ENCODE measurements around the gene SPTBN4.
A peak's percentile ranks its signal among the peaks of the same experiment; 100 is the strongest.

SPTBN4 gene

GRCh38 chr19:40607311-40608239, 140.8 kb downstream of the SPTBN4 start:
- no peak for DNase-seq

GRCh38 chr19:40608240-40608621, 141.4 kb downstream of the SPTBN4 start:
- no peak for DNase-seq

DNA sequence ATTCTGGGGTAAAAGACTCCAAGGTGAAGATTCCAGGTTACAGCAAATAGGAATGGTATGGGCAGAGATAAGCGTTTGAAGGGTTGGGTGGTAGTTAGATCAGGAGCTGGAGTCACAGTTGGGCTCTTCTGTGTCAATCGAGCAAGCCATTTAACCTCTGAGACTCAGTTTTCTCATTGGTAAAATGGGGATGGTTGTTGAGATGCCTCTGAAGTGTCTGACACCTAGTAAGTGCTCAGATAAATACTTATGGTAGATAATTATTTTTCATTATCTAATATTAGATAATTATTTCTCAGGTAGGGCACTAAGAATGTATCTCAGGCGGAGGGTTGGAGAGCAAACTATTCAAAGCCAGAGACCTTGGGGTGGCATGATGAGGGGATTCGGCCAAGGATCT, 142.2 kb downstream of the SPTBN4 start:
- no peak for DNase-seq

GRCh38 chr19:40609561-40610395, 143.0 kb downstream of the SPTBN4 start:
- DNase-seq, result peak; percentile 98

- peak; percentile 78 for DNase-seq
Measured at GRCh38 chr19:40610396-40611064, 143.7 kb downstream of the SPTBN4 start.

DNA sequence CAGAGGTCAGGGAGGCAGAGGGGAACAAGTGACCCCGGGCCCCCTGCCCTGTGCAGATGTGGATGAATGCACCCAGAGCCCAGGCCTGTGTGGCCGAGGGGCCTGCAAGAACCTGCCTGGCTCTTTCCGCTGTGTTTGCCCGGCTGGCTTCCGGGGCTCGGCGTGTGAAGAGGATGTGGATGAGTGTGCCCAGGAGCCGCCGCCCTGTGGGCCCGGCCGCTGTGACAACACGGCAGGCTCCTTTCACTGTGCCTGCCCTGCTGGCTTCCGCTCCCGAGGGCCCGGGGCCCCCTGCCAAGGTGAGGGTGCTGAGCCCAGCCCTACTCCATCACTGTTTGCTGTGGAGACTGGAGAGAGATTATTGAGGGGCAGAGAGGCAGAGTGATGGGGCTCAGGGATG, 144.3 kb downstream of the SPTBN4 start:
- DNase-seq, result no peak

DNA sequence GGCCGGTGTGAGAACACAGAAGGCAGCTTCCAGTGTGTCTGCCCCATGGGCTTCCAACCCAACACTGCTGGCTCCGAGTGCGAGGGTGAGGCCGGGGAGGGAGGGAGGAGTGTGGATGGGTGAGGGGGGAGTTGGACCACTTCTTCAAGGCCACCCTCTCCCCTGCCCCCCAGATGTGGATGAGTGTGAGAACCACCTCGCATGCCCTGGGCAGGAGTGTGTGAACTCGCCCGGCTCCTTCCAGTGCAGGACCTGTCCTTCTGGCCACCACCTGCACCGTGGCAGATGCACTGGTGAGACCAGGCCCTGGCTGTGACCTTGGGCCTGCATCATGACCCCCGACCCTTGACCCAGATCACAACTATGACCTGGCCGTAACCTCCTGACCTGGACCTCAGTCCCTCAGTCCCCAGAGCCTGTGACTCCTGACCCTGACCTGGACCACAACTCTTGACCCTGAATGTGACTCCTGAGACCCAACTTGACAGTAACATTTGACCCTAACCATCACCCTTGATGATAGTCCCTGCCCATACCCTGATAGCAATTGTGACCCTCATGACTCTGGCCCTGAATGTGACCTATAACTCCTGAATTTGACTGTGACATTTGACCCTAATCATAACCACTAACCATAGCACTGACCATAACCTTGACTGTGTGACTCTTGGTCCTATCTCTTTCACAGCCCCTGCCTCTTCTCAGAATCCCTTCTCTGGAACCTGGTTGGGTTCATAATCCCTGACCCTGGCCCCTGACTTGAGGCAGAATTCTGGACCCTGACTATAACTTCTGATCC, 145.3 kb downstream of the SPTBN4 start:
- DNase-seq, result no peak

DNA sequence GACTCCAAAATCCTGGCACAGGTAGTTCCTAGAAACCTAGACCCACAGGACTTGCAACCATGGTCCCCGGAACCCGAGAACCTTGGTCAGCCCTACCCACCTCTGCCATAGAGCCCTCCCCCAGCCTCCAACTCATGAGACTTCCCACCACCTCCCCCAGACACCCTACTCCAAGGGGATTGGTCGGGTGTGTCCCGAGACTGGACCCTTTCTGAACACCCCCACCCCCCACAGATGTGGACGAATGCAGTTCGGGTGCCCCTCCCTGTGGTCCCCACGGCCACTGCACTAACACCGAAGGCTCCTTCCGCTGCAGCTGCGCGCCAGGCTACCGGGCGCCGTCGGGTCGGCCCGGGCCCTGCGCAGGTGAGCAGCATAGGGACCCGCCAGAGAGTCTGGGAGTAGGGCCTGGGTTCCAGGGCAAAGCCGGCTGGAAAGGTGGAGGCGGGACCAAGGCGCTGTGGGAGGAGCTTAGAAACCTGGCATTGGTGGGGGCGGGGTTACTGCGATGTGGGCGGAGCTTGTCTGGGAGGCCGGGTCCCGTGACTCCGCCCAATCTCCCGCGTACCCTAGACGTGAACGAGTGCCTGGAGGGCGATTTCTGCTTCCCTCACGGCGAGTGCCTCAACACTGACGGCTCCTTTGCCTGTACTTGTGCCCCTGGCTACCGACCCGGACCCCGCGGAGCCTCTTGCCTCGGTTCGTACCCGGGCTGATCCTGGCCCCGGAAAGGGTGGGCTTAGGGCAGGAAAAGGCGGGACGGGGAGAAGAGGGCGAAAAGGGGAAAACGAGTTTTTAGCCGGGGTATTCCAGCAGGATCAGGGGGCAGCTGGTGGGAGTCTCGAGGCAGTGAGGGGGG, 146.3 kb downstream of the SPTBN4 start:
- peak; percentile 95 for DNase-seq

- DNase-seq, result peak; percentile 90
Measured at GRCh38 chr19:40613690-40614621, 147.2 kb downstream of the SPTBN4 start.

GRCh38 chr19:40614622-40615411, 148.0 kb downstream of the SPTBN4 start:
- peak; percentile 94 for DNase-seq

- no peak for DNase-seq
Measured at GRCh38 chr19:40616178-40616577, 149.4 kb downstream of the SPTBN4 start.

DNA sequence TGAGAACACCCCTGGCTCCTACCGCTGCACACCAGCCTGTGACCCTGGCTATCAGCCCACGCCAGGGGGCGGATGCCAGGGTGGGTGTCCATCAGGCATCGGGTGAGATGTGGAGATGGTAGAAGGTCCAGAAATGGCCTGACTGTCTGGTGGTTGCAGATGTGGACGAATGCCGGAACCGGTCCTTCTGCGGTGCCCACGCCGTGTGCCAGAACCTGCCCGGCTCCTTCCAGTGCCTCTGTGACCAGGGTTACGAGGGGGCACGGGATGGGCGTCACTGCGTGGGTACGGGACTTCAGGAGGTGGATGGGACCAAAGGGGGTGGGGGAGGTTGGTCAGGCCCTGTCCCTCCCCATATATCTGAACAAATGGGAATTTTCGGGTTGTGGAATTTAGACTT, 150.1 kb downstream of the SPTBN4 start:
- no peak for DNase-seq

- no peak for DNase-seq
Measured at GRCh38 chr19:40617961-40618360, 151.2 kb downstream of the SPTBN4 start.

GRCh38 chr19:40619333-40620160, 152.7 kb downstream of the SPTBN4 start:
- no peak for DNase-seq

DNA sequence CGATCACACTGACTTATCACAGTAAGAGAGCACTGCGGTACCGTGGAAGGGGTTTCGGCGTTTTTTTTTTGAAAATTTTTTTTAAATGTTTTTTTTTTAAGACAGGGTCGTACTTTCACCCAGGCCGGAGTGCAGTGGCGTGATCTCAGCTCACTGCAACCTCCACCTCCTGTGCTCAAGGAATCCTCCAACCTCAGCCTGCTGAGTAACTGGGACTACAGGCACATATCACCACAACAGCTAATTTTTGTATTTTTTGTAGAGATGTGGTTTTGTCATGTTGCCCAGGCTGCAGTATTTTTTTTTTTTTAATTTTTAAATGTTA, 153.3 kb downstream of the SPTBN4 start:
- no peak for DNase-seq

DNA sequence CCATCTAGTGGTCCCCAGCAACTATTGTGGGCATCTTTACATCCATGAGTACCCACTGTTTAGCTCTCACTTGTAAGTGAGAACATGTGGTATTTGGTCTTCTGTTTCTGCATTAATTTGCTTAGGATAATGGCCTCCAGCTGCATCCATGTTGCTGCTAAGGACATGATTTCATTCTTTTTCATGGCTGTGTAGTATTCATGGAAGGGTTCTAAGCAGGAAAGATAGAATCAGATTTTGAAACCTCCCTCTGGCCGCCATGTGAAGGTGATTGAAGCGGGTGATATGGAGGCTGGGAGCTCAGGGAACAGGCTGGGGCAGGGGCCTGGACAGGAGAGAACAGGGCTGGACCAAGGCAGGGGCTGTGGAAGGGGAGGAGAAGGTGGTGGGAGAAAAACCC, 154.5 kb downstream of the SPTBN4 start:
- no peak for DNase-seq

GRCh38 chr19:40621966-40622772, 155.4 kb downstream of the SPTBN4 start:
- DNase-seq, result no peak

DNA sequence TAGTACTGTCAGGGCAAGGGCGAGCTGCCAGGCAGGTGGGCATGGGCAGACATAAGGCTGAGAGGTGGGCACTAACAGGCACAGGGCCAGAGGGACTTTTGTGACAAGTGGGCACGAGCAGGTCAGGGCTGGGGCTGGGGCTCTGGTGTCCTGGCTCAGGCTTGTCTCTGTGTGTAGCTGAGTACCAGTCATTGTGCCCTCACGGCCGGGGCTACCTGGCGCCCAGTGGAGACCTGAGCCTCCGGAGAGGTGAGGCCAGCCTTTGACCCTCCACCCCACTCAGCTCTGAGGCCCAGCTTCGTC, 155.9 kb downstream of the SPTBN4 start:
- no peak for DNase-seq

Data from activated CD8-positive, alpha-beta memory T cell treated with anti-CD3 and anti-CD28 coated beads, Interleukin-2, amount 50 U/mL, for 48 hours (primary cell).